HCT116 (cell line): ENCODE data around the gene PLPPR3. TPM values are rescaled to one million over a fixed set of nuclear protein-coding genes. Genes with fewer than 3 reads are reported as not detected.
A peak's percentile ranks its signal among the peaks of the same experiment; 100 is the strongest.

Source experiments
- ATAC-seq: fragments of 200-7000 bp; cut with Tn5 transposase; 2 replicates; pipeline ENCODE4 v1.9.1; 2020; ENCODE audit warnings: mild to moderate bottlenecking, moderate library complexity
- BruUV-seq: library from RNA; stranded (reverse); fragments of 400-500 nt; replicated peaks from 2 replicates; lab custom pipeline; 2021; lab: Mats Ljungman, UMichigan
- CTCF ChIA-PET: fragments of 300-600 bp; sonication (Branson Sonifier 250); formaldehyde crosslinking; loops from one replicate; lab custom pipeline; 2021; ENCODE audit warnings: antibody characterized with exemption; lab: Charles Lee
- POLR2A ChIA-PET: fragments of 300-600, 350-600 bp; sonication (Branson Sonifier 250); formaldehyde crosslinking; loops from one replicate; lab custom pipeline; 2021; ENCODE audit warnings: antibody characterized with exemption; lab: Charles Lee
- RAD21 ChIA-PET, 2 experiments: fragments of 300-600 bp; sonication (Branson Sonifier 250); formaldehyde crosslinking; loops; one replicate each; lab custom pipeline; 2023; ENCODE audit warnings: low total read pairs in 2 of 2; ENCODE audit not compliant: uncharacterized antibody in 2 of 2, unreplicated experiment in 2 of 2, low non-redundant PET in 1 of 2; lab: Charles Lee
- DNase-seq: peaks from one replicate; pipeline ENCODE4 v3.0.0-alpha.2; 2010; ENCODE audit warnings: low read depth, low spot score
- H2AFZ ChIP-seq: fragments of 200-600 bp; shearing (Covaris generic), sonication (generic); 2 replicates; pipeline ENCODE4 v1.6.1; 2017; ENCODE audit warnings: low read depth, mixed run types, mixed read lengths, antibody characterized with exemption, low read length; ENCODE audit not compliant: poor library complexity, severe bottlenecking
- H3K27ac ChIP-seq: 2 replicates; pipeline ENCODE4 v1.5.1; 2012; ENCODE audit warnings: low read depth, low read length
- H3K27me3 ChIP-seq: fragments of 200-600 bp; sonication (generic); 2 replicates; pipeline ENCODE4 v1.6.1; 2016; ENCODE audit warnings: mixed run types, low read length, mixed read lengths; ENCODE audit not compliant: insufficient read depth
- H3K36me3 ChIP-seq, 2 experiments: fragments of 200-500 bp in 1 of 2; fragments of 200-600 bp in 1 of 2; sonication (Bioruptor generic) in 1 of 2; sonication (generic) in 1 of 2; 2 replicates each; pipeline versions ENCODE4 v1.5.1 to v1.6.1; 2014 to 2016; ENCODE audit warnings: low read length in 2 of 2, inconsistent platforms in 1 of 2, mixed read lengths in 1 of 2, mixed run types in 1 of 2; ENCODE audit not compliant: insufficient read depth in 2 of 2, control insufficient read depth in 1 of 2
- H3K4me1 ChIP-seq, 2 experiments: fragments of 200-600 bp in 1 of 2; sonication (generic) in 1 of 2; 2 replicates each; pipeline versions ENCODE4 v1.5.1 to v1.6.1; 2012 to 2017; ENCODE audit warnings: low read length in 2 of 2, inconsistent platforms in 1 of 2, mild to moderate bottlenecking in 1 of 2, mixed read lengths in 1 of 2, mixed run types in 1 of 2, moderate library complexity in 1 of 2; ENCODE audit not compliant: insufficient read depth in 2 of 2, control insufficient read depth in 1 of 2
- H3K4me2 ChIP-seq: fragments of 200-600 bp; sonication (generic); 2 replicates; pipeline ENCODE4 v1.6.1; 2017; ENCODE audit warnings: mixed run types, low read length, mixed read lengths
- H3K4me3 ChIP-seq, 2 experiments: fragments of 200-600 bp in 1 of 2; sonication (generic) in 1 of 2; replicated peaks in 1 of 2; 2 replicates each; pipeline ENCODE4 v1.5.1; 2011 to 2016; ENCODE audit warnings: low read length in 2 of 2, control low read depth in 1 of 2, low read depth in 1 of 2, mild to moderate bottlenecking in 1 of 2, mixed read lengths in 1 of 2, mixed run types in 1 of 2
- H3K79me2 ChIP-seq: fragments of 200-600 bp; sonication (generic); 2 replicates; pipeline ENCODE4 v1.6.1; 2017; ENCODE audit warnings: mild to moderate bottlenecking, mixed run types, low read length, moderate library complexity, mixed read lengths; ENCODE audit not compliant: insufficient read depth
- H3K9ac ChIP-seq: fragments of 200-600 bp; sonication (generic); 2 replicates; pipeline ENCODE4 v1.6.1; 2016; ENCODE audit warnings: low read length, mixed read lengths
- H3K9me2 ChIP-seq: fragments of 200-600 bp; sonication (generic), shearing (Covaris generic); 2 replicates; pipeline ENCODE4 v1.6.1; 2017; ENCODE audit warnings: mixed run types, mild to moderate bottlenecking, moderate library complexity; ENCODE audit not compliant: insufficient read depth
- H3K9me3 ChIP-seq, 2 experiments: fragments of 200-500 bp in 1 of 2; fragments of 200-600 bp in 1 of 2; sonication (Bioruptor generic) in 1 of 2; sonication (generic) in 1 of 2; 2 replicates each; pipeline ENCODE4 v1.6.1; 2014 to 2017; ENCODE audit warnings: low read length in 2 of 2, mixed read lengths in 2 of 2, inconsistent platforms in 1 of 2, low read depth in 1 of 2, mild to moderate bottlenecking in 1 of 2, mixed run types in 1 of 2, moderate library complexity in 1 of 2; ENCODE audit not compliant: control insufficient read depth in 1 of 2, insufficient read depth in 1 of 2
- H4K20me1 ChIP-seq: fragments of 200-600 bp; sonication (generic), shearing (Covaris generic); 2 replicates; pipeline ENCODE4 v1.6.1; 2017; ENCODE audit warnings: mixed run types, mild to moderate bottlenecking, moderate library complexity; ENCODE audit not compliant: insufficient read depth
- ATF3 ChIP-seq: IDR thresholded peaks from 2 replicates; pipeline ENCODE4 v1.6.1; 2012
- CBX3 ChIP-seq: IDR thresholded peaks from 2 replicates; pipeline ENCODE4 v1.6.1; 2012; ENCODE audit warnings: low read depth
- CEBPB ChIP-seq: IDR thresholded peaks from 2 replicates; pipeline ENCODE4 v1.6.1; 2012; ENCODE audit warnings: low read depth
- CTCF ChIP-seq, 3 experiments: fragments of 200-600 bp in 1 of 3; sonication (generic) in 1 of 3; IDR thresholded peaks in 2 of 3; conservative IDR thresholded peaks in 1 of 3; 2 replicates each; pipeline ENCODE4 v1.5.1; 2012 to 2017; ENCODE audit warnings: low read depth in 2 of 3, low read length in 2 of 3, antibody characterized with exemption in 1 of 3, borderline replicate concordance in 1 of 3, control low read depth in 1 of 3, mild to moderate bottlenecking in 1 of 3, mixed read lengths in 1 of 3, mixed run types in 1 of 3, moderate library complexity in 1 of 3; ENCODE audit not compliant: insufficient read depth in 1 of 3
- EZH2 ChIP-seq: fragments of 200-600 bp; sonication (generic); IDR thresholded peaks from 2 replicates; pipeline ENCODE4 v1.6.1; 2017; ENCODE audit warnings: antibody characterized with exemption, mixed run types
- EZH2phosphoT487 ChIP-seq: fragments of 200-600 bp; IDR thresholded peaks from 2 replicates; pipeline ENCODE4 v1.6.1; 2018; ENCODE audit warnings: antibody characterized with exemption, borderline replicate concordance
- JUND ChIP-seq: IDR thresholded peaks from 2 replicates; pipeline ENCODE4 v1.6.1; 2012
- MAX ChIP-seq: IDR thresholded peaks from 2 replicates; pipeline ENCODE4 v1.6.1; 2012
- POLR2A ChIP-seq: IDR thresholded peaks from 2 replicates; pipeline ENCODE4 v1.7.0; 2011; ENCODE audit warnings: borderline replicate concordance; ENCODE audit not compliant: insufficient read depth, insufficient read length; ENCODE audit errors: extremely low read depth
- POLR2AphosphoS5 ChIP-seq: IDR thresholded peaks from 2 replicates; pipeline ENCODE4 v1.6.1; 2011; ENCODE audit warnings: mild to moderate bottlenecking, low read depth, low read length, moderate library complexity
- RAD21 ChIP-seq: IDR thresholded peaks from 2 replicates; pipeline ENCODE4 v1.6.1; 2012; ENCODE audit warnings: low read depth, mild to moderate bottlenecking
- REST ChIP-seq: IDR thresholded peaks from 2 replicates; pipeline ENCODE4 v1.6.1; 2012; ENCODE audit warnings: low read depth
- SIN3A ChIP-seq: IDR thresholded peaks from 2 replicates; pipeline ENCODE4 v1.6.1; 2012; ENCODE audit warnings: low read depth
- SRF ChIP-seq: IDR thresholded peaks from 2 replicates; pipeline ENCODE4 v1.6.1; 2012; ENCODE audit warnings: low read depth
- TCF7L2 ChIP-seq: IDR thresholded peaks from 2 replicates; pipeline ENCODE4 v1.7.0; 2011; ENCODE audit warnings: borderline replicate concordance, inconsistent platforms; ENCODE audit not compliant: insufficient read depth, insufficient read length; ENCODE audit errors: extremely low read depth
- YY1 ChIP-seq: IDR thresholded peaks from 2 replicates; pipeline ENCODE4 v1.6.1; 2011; ENCODE audit warnings: low read length, low read depth, moderate library complexity, mild to moderate bottlenecking; ENCODE audit not compliant: insufficient replicate concordance; ENCODE audit errors: extremely low read depth
- ZBTB33 ChIP-seq: IDR thresholded peaks from 2 replicates; pipeline ENCODE4 v1.6.1; 2011; ENCODE audit warnings: mild to moderate bottlenecking, low read length, moderate library complexity; ENCODE audit not compliant: insufficient replicate concordance; ENCODE audit errors: extremely low read depth
- ZFX ChIP-seq: fragments of 450-650 bp; IDR thresholded peaks from 2 replicates; pipeline ENCODE4 v1.6.1; 2017
- ZNF274 ChIP-seq: fragments of 200-500 bp; sonication (Bioruptor generic); IDR thresholded peaks from 2 replicates; pipeline ENCODE4 v1.6.1; 2014; ENCODE audit warnings: mild to moderate bottlenecking, low read depth, low read length, inconsistent platforms
- intact Hi-C: fragments of 100-400 bp; cut with micrococcal nuclease; formaldehyde crosslinking; loops from 2 replicates; pipeline ENCODE4 v1.10.0; 2022
- total RNA-seq: library from RNA; stranded (reverse); gene quantifications from one replicate; pipeline ENCODE4 v1.2.1, GENCODE V29; 2021; ENCODE audit not compliant: unreplicated experiment

Gene PLPPR3
- total RNA-seq, 1 experiment from 2014 or later: 0.27 TPM

- Histone ChIP-seq H3K4me2 (no peak overlapping the region), H3K27ac (0 out of 2 replicates have a peak overlapping the region, but pooled peaks have one; percentile 3), H3K4me3 (no peak overlapping the region), H3K9me3 (no peaks in the 10 kb centered on the region), H2AFZ (no peak overlapping the region), H3K9ac (no peak overlapping the region), H3K4me1 (no peaks in the 10 kb centered on the region), H4K20me1 (peaks cover 17% of the 10 kb centered on the region; the same call in 1 of the 2 replicates), H3K79me2 (peaks cover 62% of the 10 kb centered on the region), H3K9me2 (no peaks in the 10 kb centered on the region), H3K36me3 (peaks cover 44 to 59% of the 10 kb centered on the region in 2 experiments; a peak in 3 of 4 replicates), H3K27me3 (no peaks in the 10 kb centered on the region)
- ChIA-PET POLR2A (no interaction called here), CTCF (no interaction called here), RAD21 (no interaction called here)
- no peak for TF ChIP-seq REST
- no peak for TF ChIP-seq MAX
- no peak for TF ChIP-seq ATF3
- no peak for TF ChIP-seq RAD21
- TF ChIP-seq YY1: no peak
- TF ChIP-seq CBX3: no peak
- no peak for TF ChIP-seq POLR2A
- TF ChIP-seq POLR2AphosphoS5: no peak
- TF ChIP-seq TCF7L2: no peak
- no peak for TF ChIP-seq CEBPB
- TF ChIP-seq CTCF (IDR thresholded peaks at IDR 0.05 in 2 of 3, conservative IDR thresholded peaks at IDR 0.05 in 1 of 3; ENCODE audit: borderline replicate concordance in 1 of 3, insufficient read depth in 1 of 3, low read depth in 2 of 3, low read length in 2 of 3): no peak
- no peak for TF ChIP-seq JUND
- TF ChIP-seq EZH2: no peak
- no peak for TF ChIP-seq ZFX
- no peak for TF ChIP-seq SRF
- no peak for TF ChIP-seq EZH2phosphoT487
- no peak for TF ChIP-seq ZNF274
- TF ChIP-seq ZBTB33: no peak
- no peak for TF ChIP-seq SIN3A
- intact Hi-C loops: no loop called here
- DNase-seq (no peak), ATAC-seq (no peak)
- no TSS peak for BruUV-seq
Observed at GRCh38 chr19:810077-810855, 11.5 kb downstream of the PLPPR3 start.
